GM12878 (cell line): ENCODE data around the gene PLAAT3. TPM values are rescaled to one million over a fixed set of nuclear protein-coding genes. Genes with fewer than 3 reads are reported as not detected.

Experiments used
- ATAC-seq: fragments of 200-7000 bp; cut with Tn5 transposase; 3 replicates; pipeline ENCODE4 v1.9.1; 2020; ENCODE audit warnings: mild to moderate bottlenecking, moderate library complexity
- BruUV-seq: library from RNA; stranded (reverse); fragments of 400-500 nt; replicated peaks from 2 replicates; lab custom pipeline; 2021; lab: Mats Ljungman, UMichigan
- CTCF ChIA-PET: fragments of 300-600 bp; sonication (Branson Sonifier 250); formaldehyde crosslinking; extraction: SDS; loops from one replicate; lab custom pipeline; 2021; ENCODE audit warnings: inconsistent platforms; lab: Yijun Ruan, JAX
- POLR2A ChIA-PET: fragments of 350-600 bp; formaldehyde crosslinking; extraction: SDS; loops from one replicate; lab custom pipeline; 2021; ENCODE audit warnings: inconsistent platforms; lab: Charles Lee
- RAD21 ChIA-PET: fragments of 300-600 bp; sonication (Branson Sonifier 250); formaldehyde crosslinking; loops from one replicate; lab custom pipeline; 2023; ENCODE audit warnings: antibody characterized with exemption; ENCODE audit not compliant: unreplicated experiment; lab: Charles Lee
- SMC1A ChIA-PET: fragments of 300-600 bp; sonication (Branson Sonifier 250); formaldehyde crosslinking; loops from one replicate; lab custom pipeline; 2023; ENCODE audit not compliant: unreplicated experiment, uncharacterized antibody; lab: Charles Lee
- DNase-seq: peaks from one replicate; pipeline ENCODE4 v3.0.0-alpha.2; 2011; ENCODE audit warnings: low read depth, low spot score
- FAIRE-seq: peaks from 3 replicates; lab custom pipeline; 2011; peaks lifted over from hg19 to GRCh38; lab: Jason Lieb, UNC
- H2AFZ ChIP-seq: 2 replicates; pipeline ENCODE4 v1.6.0; 2011; ENCODE audit warnings: low read depth, low read length, control low read depth; ENCODE audit not compliant: control insufficient read depth
- H3K27ac ChIP-seq: 2 replicates; pipeline ENCODE4 v1.5.1; 2011; ENCODE audit warnings: control low read depth; ENCODE audit not compliant: control insufficient read depth, insufficient read depth
- H3K27me3 ChIP-seq, 2 experiments: replicated peaks in 1 of 2; 2 replicates each; pipeline versions ENCODE4 v1.6.0 to v1.6.1; 2011; ENCODE audit warnings: low read length in 1 of 2; ENCODE audit not compliant: control insufficient read depth in 2 of 2, insufficient read depth in 2 of 2
- H3K36me3 ChIP-seq, 2 experiments: 2 replicates each; pipeline ENCODE4 v1.5.1; 2011; ENCODE audit warnings: low read length in 1 of 2; ENCODE audit not compliant: control insufficient read depth in 2 of 2, insufficient read depth in 2 of 2
- H3K4me1 ChIP-seq: 2 replicates; pipeline ENCODE4 v1.6.1; 2011; ENCODE audit warnings: mild to moderate bottlenecking, low read length, moderate library complexity, mixed read lengths; ENCODE audit not compliant: control insufficient read depth, insufficient read depth
- H3K4me2 ChIP-seq: 2 replicates; pipeline ENCODE4 v1.6.0; 2011; ENCODE audit warnings: control low read depth; ENCODE audit not compliant: control insufficient read depth, insufficient read depth
- H3K4me3 ChIP-seq: fragments of 200-600 bp; sonication (generic); 2 replicates; pipeline ENCODE4 v1.5.1; 2016
- H3K79me2 ChIP-seq: 2 replicates; pipeline ENCODE4 v1.6.0; 2011; ENCODE audit warnings: low read length; ENCODE audit not compliant: control insufficient read depth, insufficient read depth
- H3K9ac ChIP-seq: 2 replicates; pipeline ENCODE4 v1.8.0; 2011; ENCODE audit warnings: low read length, control low read depth, mixed read lengths; ENCODE audit not compliant: control insufficient read depth, insufficient read depth
- H3K9me3 ChIP-seq: replicated peaks from 3 replicates; pipeline ENCODE4 v1.5.1; 2011; ENCODE audit warnings: mild to moderate bottlenecking, low read length; ENCODE audit not compliant: control insufficient read depth, insufficient read depth
- H4K20me1 ChIP-seq: 2 replicates; pipeline ENCODE4 v1.6.0; 2011; ENCODE audit not compliant: control insufficient read depth, insufficient read depth
- GABPA ChIP-seq: IDR thresholded peaks from 2 replicates; pipeline ENCODE4 v1.6.1; 2014; ENCODE audit warnings: antibody characterized with exemption, low read depth, mild to moderate bottlenecking, inconsistent platforms
- PBX3 ChIP-seq: IDR thresholded peaks from 2 replicates; pipeline ENCODE4 v1.6.1; 2011; ENCODE audit warnings: mild to moderate bottlenecking, low read depth, low read length, moderate library complexity; ENCODE audit not compliant: insufficient replicate concordance
- WGBS: methylation state at CpG from one replicate; pipeline ENCODE4 v1.1.6; 2016; ENCODE audit warnings: low lambda C conversion rate; ENCODE audit not compliant: insufficient replicate concordance, insufficient coverage; ENCODE audit errors: missing lambda C conversion rate; 5-methylcytosine and 5-hydroxymethylcytosine counted together
- in situ Hi-C: fragments of 300-500 bp; cut with MboI; formaldehyde crosslinking; loops from 9 replicates; pipeline ENCODE4 v1.14.3; 2018; ENCODE audit warnings: mixed read lengths
- intact Hi-C: fragments of 100-400 bp; cut with micrococcal nuclease; formaldehyde crosslinking; loops from one replicate; pipeline ENCODE4 v1.14.2; 2022; ENCODE audit not compliant: unreplicated experiment
- polyA plus RNA-seq, 11 experiments: library from polyadenylated mRNA; depleted of rRNA in 4 of 11; unstranded in 6 of 11; stranded (reverse) in 5 of 11; fragments of >200 nt; fragmentation: Nextera tagmentation in 4 of 11; fragmentation: Illumina TruSeq in 1 of 11; extraction: Ambion mirVana in 4 of 11; extraction: Trizol in 1 of 11; gene quantifications; 1 replicate in 1 of 11; 2 replicates in 10 of 11; pipeline versions ENCODE4 v1.2.1 to v1.2.3, GENCODE V29; 2011 to 2016; ENCODE audit warnings: inconsistent platforms in 2 of 11, missing spikeins in 2 of 11, low read depth in 1 of 11
- total RNA-seq, 4 experiments: library from RNA; depleted of rRNA in 3 of 4; stranded (reverse); fragments of >200 nt in 3 of 4; fragmentation: Illumina TruSeq in 1 of 4; extraction: Trizol in 1 of 4; gene quantifications; 2 replicates each; pipeline versions ENCODE4 v1.2.1 to v1.2.3, GENCODE V29; 2013 to 2021
- TF ChIP-seq, protein P1 (sequence below): fragments of 450-650 bp; IDR thresholded peaks from 2 replicates; pipeline ENCODE4 v1.6.1; 2016; ENCODE audit warnings: mild to moderate bottlenecking

PLAAT3 gene
- total and polyA plus RNA-seq, 10 of the 15 experiments (the other 5 are each of a cell fraction or from before 2014, with no cell fraction given): 4.8 to 37.0 (median 14.8) TPM

DNA sequence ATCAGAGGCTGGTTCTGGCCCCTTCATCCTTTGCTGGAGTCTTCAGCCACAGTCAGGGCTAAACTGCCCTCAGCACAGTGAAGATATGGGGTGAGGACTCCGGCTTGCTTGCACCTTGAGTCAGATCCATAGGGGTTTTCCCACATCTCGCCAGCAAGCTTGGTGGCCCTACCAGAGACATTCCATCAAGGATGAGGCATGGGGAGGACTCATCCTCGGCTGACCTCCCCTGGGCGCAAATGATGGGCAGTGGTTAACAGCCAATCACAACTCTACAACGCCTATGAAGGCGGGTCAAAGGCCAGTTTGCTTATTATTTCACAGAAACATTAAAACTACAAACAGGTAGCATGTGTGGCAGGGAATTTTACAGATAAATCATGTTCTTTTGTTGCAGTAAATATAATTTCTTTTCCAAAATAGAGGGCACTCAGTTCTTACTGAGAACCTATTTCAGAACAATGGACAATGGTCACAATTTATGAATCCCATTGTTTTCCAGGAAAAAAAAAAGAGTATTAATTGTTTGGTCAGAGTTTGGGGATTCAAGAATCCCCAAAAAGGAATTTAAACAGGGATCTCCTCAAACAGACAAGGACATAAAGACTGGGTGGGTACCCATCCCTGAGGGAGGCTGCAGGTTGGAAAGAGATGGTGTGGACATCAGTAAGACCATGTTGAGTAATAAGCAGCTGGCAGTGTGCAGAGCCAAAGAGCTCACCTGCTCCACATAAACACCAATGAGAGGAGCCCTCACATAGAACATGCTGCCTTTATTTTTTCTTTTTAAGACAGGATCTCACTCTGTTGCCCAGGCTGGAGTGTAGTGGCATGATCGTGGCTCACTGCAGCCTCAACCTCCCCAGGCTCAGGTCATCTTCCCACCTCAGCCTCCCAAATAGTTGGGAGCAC is 14.8 kb downstream of the PLAAT3 start:
- no peak for ATAC-seq
- H3K4me3 ChIP-seq: no peak overlapping the region
- TF ChIP-seq PBX3 (peak; percentile 79), GABPA (no peak)
- TF ChIP-seq, protein P1, sequence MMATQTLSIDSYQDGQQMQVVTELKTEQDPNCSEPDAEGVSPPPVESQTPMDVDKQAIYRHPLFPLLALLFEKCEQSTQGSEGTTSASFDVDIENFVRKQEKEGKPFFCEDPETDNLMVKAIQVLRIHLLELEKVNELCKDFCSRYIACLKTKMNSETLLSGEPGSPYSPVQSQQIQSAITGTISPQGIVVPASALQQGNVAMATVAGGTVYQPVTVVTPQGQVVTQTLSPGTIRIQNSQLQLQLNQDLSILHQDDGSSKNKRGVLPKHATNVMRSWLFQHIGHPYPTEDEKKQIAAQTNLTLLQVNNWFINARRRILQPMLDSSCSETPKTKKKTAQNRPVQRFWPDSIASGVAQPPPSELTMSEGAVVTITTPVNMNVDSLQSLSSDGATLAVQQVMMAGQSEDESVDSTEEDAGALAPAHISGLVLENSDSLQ: peak; percentile 85
- TF ChIP-seq, all 136 proteins: peak for 2
- in situ Hi-C loops (no loop called here), intact Hi-C loops (no loop called here)
- Histone ChIP-seq H3K27me3 (no peaks in the 10 kb centered on the region), H3K9me3 (no peaks in the 10 kb centered on the region), H2AFZ (no peak overlapping the region), H3K36me3 (no peaks in the 10 kb centered on the region), H3K4me1 (no peaks in the 10 kb centered on the region), H3K79me2 (no peaks in the 10 kb centered on the region), H3K27ac (no peak overlapping the region), H3K9ac (no peak overlapping the region), H3K4me2 (no peak overlapping the region), H4K20me1 (no peaks in the 10 kb centered on the region)
- FAIRE-seq (no peak), DNase-seq (no peak)
- whole genome bisulfite sequencing: 49% methylated on average over 7 of the region's 7 CpGs
- ChIA-PET RAD21 (no interaction called here), POLR2A (no interaction called here), CTCF (interaction anchor here (0.7 kb wide), 1 partner anchor 32 kb away, joined by 3 read pairs; no protein-coding TSS in a partner anchor), SMC1A (interaction anchor here (0.6 kb wide), 1 partner anchor 419 kb away, joined by 3 read pairs; no protein-coding TSS in a partner anchor)
- no TSS peak for BruUV-seq
